ENCODE measurements around the gene SLC7A9.
"Not testable (repeated sequence)": the region's sequence is repeated elsewhere in the genome, so short reads cannot be mapped to it uniquely, and the experiment has no call there.

The SLC7A9 gene

DNA sequence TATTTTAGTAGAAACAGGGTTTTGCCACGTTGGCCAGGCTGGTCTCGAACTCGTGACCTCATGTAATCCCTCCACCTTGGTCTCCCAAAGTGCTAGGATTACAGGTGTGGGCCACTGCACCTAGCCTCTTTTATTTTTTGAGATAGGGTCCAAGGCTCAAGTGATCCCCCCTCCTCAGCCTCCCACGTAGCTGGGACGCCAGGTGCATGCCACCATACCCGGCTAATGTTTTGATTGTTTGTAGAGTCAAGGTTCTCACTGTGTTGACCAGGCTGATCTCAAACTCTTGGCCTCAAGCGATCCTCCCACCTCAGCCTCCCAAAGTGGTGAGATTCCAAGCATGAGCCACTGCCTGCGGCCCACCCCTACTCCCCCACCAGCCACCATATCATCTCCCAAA, 6.3 kb downstream of the SLC7A9 start:
- no peak for DNase-seq

DNA sequence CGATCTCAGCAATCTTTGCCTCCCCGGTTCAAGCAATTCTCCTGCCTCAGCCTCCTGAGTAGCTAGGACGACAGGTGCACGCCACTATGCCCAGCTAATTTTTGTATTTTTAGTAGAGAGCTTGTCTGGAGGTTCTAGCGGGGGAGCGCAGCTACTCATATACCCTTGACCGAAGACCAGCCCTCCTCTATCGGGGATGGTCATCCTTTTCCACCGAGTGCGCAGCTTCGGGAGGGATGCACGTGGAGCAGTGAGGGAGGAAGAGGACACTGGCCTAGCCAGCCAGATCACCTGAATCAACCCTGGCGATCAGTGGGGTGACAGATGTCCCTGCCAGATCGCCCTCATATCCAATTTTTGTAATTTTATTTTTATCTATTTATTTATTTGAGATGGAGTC, 6.8 kb downstream of the SLC7A9 start:
- DNase-seq, result no peak

DNA sequence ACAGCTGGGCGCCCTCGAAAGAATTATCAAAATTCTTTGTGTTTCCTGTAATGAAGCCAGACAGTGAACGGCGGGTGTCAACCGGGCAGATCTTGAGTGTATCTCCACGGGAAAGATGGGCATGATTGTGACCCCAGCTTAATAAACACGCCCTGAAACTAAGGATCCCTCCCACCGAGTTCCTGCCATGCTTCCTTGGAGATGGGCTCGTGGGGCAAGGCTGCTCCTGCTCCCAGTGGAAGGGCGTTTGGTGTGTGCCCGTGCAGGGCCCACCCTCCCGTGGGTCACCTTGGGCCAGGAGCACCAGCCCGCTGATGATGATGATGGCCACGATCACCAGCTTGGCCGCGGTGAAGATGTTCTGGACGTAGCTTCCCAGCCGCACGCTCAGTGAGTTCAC, 7.4 kb downstream of the SLC7A9 start:
- DNase-seq, result no peak

DNA sequence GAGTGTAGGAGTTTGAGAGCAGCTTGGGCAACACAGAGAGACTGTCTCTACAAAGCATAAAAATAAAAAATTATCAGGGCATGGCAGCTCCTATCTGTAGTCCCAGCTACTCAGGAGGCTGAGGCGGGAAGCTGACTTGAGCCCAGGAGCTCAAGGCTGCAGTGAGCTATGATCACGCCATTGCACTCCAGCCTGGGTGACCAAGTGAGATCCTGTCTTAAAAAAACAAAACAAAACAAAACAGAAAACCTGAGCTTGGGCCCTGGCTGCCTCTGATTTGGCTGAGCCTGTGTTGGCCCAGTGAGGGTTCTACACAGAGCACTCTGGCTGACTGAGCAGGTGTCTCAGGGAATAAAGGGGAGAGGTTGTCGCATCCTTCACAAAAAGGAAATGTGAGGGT, 8.0 kb downstream of the SLC7A9 start:
- DNase-seq, result no peak

DNA sequence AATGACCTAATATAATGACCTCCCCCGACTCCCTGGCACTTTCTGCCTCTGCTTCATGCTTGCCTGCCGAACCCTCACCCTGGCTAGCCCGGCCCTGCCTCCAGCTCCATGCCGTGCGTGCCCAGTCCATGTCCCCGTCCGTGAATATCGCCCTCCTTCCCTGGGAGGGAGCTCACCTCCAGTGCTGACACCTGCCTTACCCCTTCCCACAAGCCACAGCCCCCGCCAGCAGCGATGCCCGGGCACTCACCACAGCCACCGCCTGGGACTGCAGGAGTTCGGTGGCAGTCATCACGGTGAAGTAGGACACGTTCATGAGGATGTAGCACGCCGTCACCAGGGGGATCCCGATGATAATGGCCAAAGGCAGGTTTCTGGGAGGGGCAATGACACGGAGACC, 10.0 kb downstream of the SLC7A9 start:
- no peak for DNase-seq

DNA sequence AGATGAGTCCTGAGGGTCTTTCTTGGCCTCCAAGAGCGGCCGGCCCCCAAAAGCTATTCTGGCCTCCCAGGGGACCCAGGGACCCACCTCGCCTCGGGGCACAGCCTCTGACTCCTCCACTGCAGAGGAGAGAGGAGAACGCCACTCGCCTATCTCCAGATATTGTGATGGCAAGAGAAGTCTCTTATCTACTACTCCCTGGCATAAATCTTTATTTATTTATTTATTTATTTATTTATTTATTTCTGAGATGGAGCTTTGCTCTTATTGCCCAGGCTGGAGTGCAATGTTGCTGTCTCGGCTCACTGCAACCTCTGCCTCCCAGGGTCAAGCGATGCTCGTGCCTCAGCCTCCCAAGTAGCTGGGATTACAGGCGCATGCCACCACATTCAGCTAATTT, 11.0 kb downstream of the SLC7A9 start:
- DNase-seq, result no peak

DNA sequence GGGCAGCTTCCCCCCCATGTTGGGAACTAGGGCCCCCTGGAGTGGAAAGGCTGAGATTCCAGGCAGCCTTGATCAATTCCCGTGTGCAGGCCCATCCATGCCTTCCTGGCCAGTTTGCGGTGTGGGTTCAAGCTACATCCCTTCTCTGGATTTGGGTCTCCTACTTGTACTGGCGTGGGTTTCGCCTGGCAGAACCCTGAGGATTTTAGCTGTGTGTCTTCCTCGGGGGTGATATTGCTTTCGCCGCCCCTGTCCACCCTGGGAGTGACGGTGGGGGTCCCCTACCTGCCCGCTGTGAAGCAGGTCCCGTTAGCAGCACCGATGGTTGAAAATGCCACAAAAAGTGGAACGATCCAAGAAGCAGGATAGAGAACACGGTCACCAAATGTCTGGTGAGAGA, 11.4 kb downstream of the SLC7A9 start:
- DNase-seq, result no peak

DNA sequence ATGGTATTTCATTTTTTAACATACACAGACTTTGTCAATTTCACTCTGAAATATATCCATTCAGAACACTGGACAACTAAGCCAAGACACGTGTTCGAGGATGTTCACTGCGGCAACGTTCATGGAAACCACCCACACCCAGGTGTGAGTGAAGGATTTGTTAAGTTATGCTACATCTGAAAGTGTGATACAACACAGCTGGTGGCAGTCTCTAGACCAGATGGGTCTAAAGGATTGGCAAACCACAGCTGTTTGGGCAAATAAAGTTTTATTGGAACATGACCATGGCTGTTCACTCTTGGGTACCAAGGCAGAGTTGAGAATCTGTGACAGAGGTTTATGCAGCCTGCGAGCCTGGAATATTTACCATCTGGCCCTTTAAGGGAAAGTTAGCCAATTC, 12.0 kb downstream of the SLC7A9 start:
- no peak for DNase-seq

DNA sequence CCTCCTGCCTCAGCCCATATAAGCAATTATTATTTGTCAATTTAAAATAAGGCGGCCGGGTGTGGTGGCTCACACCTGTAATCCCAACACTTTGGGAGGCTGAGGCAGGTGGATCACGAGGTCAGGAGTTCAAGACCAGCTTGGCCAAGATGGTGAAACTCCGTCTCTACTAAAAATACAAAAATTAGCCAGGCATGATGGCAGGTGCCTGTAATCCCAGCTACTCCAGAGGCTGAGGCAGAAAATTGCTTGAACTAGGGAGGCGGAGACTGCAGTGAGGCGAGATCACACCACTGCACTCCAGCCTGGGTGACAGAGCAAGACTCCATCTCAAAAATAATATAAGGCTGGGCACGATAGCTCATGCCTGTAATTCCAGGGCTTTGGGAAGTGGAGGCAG, 12.7 kb downstream of the SLC7A9 start:
- DNase-seq, result not testable (repeated sequence)

DNA sequence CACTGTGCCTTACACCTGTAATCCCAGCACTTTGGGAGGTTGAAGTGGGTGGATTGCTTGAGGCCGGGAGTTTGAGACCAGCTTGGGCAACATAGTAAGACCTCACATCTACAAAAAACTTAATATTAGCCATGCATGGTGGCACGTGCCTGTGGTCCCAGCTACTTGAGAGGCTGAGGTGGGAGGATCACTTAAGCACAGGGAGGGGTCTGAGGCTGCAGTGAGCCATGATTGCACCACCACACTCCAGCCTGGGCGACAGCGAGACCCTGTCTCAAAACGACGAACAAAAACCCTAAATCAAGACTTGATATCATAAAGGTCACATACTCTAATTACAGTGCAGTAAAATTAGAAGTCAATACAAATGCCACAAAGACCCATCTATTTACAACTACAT, 17.4 kb downstream of the SLC7A9 start:
- DNase-seq, result no peak

DNA sequence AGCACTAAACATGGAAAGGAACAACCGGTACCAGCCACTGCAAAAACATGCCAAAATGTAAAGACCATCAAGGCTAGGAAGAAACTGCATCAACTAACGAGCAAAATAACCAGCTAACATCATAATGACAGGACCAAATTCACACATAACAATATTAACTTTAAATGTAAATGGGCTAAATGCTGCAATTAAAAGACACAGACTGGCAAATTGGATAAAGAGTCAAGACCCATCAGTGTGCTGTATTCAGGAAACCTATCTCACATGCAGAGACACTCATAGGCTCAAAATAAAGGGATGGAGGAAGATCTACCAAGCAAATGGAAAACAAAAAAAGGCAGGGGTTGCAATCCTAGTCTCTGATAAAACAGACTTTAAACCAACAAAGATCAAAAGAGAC, 21.5 kb downstream of the SLC7A9 start:
- not testable (repeated sequence) for DNase-seq

DNA sequence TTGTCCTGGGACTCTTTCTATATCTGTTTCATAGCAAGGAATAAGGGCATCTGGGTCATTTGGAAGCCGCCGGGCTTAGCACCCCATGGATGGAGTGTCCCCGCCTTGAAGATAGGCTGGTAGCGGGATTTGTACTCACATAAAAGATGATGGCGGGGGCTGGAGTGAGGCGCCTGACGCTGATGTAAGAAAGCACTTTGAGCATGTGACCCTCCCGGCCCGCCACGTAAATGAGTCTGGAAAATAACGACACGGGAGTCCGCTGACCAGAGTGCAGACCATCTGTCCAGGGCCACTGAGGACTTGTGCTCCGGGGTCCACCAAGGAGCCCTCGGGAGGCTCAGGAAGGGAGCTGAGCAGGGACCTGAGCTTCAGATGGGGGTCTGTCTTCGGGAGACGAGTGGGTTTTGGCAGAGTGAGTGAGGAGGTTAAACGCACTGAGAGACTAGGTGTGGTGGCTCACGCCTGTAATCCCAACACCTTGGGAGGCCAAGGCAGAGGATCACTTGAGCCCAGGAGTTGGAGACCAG, 25.8 kb downstream of the SLC7A9 start:
- DNase-seq, result no peak

DNA sequence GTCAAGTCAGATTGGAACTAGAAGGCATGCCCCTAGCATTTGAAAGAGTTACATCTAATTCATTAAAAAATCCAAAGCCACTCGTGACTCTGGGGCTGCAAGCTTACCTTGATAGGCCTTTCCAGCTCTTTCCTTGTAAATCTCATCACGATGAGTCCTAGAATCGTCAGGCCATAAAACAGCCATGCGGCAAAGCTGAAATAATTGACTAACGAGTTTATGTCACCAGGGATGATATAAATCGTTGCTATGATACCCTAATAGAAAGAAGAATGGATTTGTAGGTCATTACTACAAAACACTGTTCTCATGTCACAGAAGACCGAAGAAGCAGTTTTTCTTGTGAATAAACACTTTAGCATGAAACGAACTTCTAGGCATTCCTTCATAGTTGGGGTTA, 27.5 kb downstream of the SLC7A9 start:
- no peak for DNase-seq

DNA sequence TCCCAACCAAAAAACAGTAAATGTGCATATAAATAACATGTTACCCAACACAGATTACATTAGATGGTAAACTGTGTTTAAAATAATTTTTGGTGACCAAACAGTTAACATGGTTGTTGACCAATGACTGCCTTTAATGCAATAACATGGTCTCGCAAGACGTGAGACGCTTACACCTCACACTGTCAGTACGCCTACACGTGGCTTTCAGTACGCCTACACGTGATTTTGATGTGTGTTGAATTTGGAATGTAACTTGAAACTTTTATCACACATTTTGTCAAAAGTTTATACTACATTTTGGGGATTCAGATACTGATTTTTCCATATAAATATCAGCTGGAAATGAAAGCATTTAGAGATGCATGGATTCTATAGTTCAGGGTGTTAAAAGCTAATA, 32.0 kb downstream of the SLC7A9 start:
- no peak for DNase-seq

DNA sequence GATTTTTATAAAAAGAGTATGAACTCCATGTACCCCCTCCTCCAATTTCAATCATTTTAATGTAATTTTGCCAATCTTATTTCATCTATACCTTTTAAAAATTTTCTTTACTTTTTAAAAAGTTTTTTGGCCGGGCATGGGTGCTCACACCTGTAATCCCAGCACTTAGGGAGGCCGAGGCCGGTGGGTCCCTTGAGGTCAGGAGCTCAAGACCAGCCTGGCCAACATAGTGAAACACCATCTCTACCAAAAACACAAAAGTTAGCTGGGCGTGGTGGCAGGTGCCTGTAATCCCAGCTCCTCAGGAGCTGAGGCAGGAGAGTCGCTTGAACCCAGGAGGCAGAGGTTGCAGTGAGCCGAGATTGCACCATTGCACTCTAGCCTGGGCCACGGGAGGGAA, 36.2 kb downstream of the SLC7A9 start:
- not testable (repeated sequence) for DNase-seq

DNA sequence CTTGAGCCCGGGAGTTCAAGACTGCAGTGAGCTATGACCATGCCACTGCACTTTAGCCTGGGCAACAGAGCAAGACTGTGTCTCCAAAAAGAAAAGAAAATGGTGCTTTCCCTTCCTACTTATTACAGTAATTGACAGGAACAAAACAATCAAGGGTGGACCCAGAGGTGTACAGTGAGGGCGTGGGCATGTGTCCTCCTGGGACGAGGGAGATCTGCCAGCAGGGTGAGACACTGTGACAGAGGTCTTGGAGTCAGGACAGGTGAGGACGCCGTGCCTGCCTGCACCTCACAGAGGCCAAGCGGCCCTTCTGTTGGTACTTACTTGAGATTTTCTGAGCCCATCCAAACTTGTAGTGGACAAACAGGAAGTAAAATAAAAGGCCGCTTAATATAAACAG, 36.7 kb downstream of the SLC7A9 start:
- not testable (repeated sequence) for DNase-seq

DNA sequence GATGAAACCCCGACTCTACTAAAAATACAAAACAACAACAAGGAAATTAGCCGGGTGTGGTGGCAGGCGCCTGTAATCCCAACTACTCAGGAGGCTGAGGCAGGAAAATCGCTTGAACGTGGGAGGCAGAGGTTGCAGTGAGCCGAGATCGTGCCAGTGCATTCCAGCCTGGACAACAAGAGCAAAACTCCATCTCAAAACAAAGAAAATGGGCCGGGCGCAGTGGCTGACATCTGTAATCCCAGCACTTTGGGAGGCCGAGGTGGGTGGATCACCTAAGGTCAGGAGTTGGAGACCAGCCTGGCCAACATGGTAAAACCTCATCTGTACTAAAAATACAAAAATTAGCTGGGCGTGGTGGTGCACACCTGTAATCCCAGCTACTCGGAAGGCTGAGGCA, 37.5 kb downstream of the SLC7A9 start:
- not testable (repeated sequence) for DNase-seq

DNA sequence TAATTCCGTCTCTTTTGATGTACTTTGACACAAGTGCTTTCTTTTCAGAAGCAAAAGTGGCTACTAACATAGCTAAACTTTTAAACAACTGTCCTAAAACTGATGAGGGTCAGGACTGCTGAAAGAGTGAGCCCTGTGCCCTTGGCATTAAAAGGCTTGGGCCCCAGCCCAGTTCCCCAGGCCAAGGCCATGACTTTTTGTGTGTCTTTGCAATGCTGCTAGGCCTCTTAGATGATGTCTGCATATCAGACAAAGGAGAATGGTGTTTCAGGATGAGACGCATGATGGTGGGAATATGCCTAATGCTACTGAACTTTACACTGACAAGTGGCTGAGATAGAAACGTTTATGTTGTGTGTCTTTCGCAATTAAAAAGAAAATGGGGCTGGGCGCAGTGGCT, 38.0 kb downstream of the SLC7A9 start:
- DNase-seq, result no peak

DNA sequence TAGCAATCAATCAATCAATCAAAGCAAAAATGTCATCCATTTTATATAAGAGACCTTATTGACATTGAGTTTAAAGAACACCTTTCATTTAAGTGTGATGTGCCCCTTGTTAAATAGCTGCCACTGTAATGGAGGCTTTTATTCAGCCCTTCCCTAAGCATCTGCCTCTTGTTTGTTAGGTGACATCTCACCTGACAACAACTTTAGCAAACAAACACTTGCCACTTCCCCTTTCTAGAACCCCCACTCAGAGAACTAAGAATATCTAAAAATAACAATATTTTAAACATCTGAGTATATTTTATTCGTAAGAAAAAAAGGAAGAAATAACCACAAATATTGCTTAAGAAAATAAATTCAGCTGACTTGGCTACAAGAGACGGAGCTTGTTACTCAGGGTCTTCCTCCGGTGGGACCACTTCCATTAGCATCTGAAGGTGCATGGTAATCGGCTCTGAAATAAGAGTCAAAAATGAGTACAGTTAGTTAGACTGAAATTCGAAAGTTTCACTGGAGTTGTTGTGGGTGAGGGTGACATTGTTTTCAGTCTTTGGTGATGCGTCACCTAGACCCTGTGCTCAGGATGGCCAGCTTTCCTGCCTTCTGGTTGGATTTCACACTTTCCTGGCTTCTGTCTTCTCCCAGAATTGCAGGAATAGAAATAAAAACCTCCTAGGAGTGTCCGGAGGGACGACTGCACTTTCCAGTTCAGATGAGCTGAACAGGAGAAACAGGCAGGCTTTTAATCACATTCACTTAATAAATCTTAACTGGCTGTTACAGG, 39.1 kb downstream of the SLC7A9 start:
- no peak for DNase-seq

DNA sequence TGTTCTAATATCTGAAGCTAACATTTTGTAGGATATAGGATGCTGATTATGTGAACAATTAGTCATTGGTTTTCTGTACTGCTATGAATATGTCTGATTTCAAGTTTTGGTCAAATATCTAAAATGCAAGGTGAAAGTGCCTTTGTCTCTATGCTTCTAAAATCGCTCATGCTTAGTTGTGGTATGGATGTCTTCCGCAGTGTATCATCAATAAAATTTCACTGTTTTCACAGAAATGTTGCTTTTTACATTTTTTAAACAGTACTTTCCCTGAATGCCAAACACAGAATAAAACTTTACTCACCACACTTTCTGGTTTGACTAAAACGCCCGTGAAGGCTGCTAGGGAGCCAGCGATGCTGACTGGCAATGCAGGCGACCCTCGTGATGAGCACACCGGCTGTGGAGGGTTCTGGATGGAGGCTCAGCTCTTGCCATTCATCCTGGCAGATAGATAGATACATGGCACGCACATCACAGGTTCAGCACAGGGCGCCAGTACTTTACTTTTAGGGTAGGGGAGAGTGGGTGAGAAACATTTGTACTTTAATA, 40.1 kb downstream of the SLC7A9 start:
- no peak for DNase-seq

DNA sequence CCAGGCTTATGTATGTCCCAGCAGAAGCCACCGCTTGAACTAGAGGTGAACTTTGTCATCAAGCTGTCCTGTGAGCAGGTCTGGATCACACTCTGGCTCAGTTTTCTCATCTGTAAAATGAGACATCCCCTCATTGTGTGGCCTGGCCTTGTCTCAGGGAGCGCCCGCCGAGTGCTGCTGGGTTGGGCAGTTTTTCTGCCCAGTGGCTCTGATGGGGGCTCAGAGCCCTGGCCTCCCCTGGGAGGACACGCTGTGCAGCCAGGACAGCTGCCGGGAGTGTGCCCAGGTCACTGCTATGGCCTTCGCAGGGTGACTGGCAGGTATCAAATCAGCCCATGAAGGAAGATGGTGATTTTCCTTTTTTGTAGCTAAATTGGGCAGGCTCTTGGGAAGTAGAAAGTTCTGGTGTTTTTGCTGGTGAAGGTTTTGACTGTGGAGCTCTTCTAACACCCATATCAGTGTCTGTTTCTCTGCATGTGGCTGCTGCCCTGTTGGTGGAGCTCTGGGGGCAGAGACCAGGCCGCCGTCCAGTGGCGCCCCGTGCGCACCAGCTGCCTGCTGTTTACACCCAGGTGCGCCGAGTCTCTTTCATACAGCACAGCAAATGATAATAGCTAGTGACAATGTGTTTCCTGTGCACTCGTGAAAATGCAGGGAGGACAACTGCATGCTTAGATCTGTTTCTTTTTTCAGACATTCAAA, 40.8 kb downstream of the SLC7A9 start:
- no peak for DNase-seq

DNA sequence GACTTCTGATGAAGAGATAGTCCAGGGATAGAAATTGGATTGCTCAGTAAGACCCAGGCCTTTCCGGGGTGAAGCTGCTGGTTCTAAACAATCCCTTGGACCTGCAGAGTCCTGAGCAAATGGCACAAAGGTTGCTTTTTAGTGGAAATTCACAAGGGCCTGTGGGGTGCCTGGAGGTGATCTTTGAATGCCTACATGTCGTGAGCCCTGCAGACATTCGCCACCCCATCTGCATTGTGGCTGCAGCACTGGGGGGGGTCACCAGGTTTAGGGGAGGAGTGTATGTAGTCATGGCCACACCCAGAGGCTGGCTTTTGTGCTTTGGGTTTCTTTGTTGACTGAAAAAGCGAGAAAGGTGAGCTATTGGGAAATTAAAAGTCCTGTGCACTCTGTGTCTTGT, 41.4 kb downstream of the SLC7A9 start:
- no peak for DNase-seq

DNA sequence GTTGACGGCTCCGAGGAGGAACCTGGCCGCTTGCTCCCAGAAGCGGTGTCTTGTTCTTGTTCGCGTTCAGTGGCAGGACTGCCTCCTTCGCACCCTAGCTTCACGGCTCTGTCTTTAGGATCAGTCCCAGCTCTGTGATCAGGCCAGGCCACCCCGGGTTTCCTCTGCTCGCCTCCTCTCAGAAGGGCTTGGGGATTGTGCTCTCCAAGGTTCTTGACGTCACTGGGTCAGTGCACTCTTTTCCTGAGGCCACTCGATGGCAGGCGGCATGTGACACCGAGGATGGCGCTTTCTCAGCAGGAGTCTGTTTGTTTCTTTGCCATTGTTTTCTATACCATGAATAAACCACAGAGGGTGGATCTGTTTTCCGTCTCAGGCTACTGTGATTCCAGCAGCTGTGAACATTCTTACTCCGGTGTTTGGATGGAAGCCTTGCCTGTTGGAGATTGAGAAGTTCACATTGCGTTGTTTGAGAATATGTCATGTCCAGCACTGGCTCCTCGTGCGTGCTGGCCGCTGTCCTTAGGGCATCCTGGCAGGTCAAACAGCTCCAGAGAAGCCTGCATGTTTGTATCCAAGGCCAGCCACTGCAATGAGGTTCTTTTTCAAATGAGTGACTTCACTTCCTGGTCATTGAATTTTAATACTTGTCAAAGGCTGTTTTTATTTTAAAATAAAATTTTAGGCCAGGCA, 44.5 kb downstream of the SLC7A9 start:
- DNase-seq, result no peak
